HG02870 (cell line): ENCODE data around the gene C22orf15.
A peak's percentile ranks its signal among the peaks of the same experiment; 100 is the strongest.

ENCODE experiments used
- ATAC-seq: cut with Tn5 transposase; IDR thresholded peaks from one replicate; pipeline ENCODE4 v1.9.1; 2021; ENCODE audit warnings: mild to moderate bottlenecking, moderate library complexity; ENCODE audit not compliant: unreplicated experiment

C22orf15 gene

GRCh38 chr22:23786752-23787599, 24.2 kb downstream of the C22orf15 start, which contains the start of gene SMARCB1:
Gene SMARCB1 (plus strand): TSS chr22:23786966. CDS start chr22:23787170, 204 bp downstream.
- peak; percentile 71 for ATAC-seq

- ATAC-seq: no peak
These were observed 24.8 kb downstream of the C22orf15 start for GRCh38 chr22:23787600-23787896.

- no peak for ATAC-seq
These were observed 25.1 kb downstream of the C22orf15 start for GRCh38 chr22:23787910-23788309.

GRCh38 chr22:23789121-23789520, 26.3 kb downstream of the C22orf15 start:
- no peak for ATAC-seq

GRCh38 chr22:23789638-23790037, 26.8 kb downstream of the C22orf15 start:
- ATAC-seq: no peak

GRCh38 chr22:23790819-23791737, 28.3 kb downstream of the C22orf15 start:
- no peak for ATAC-seq

- ATAC-seq: no peak
These were observed 29.2 kb downstream of the C22orf15 start for GRCh38 chr22:23791738-23792645.

- no peak for ATAC-seq
These were observed 30.5 kb downstream of the C22orf15 start for GRCh38 chr22:23793326-23793725.

GRCh38 chr22:23796461-23796860, 33.7 kb downstream of the C22orf15 start:
- ATAC-seq: no peak

- no peak for ATAC-seq
These were observed 37.8 kb downstream of the C22orf15 start for GRCh38 chr22:23800297-23801237.

GRCh38 chr22:23801238-23801821, 38.5 kb downstream of the C22orf15 start:
- no peak for ATAC-seq

GRCh38 chr22:23801886-23802377, 39.1 kb downstream of the C22orf15 start:
- ATAC-seq: no peak

- ATAC-seq: no peak
These were observed 40.4 kb downstream of the C22orf15 start for GRCh38 chr22:23803001-23803819.

GRCh38 chr22:23804781-23805291, 42.0 kb downstream of the C22orf15 start:
- no peak for ATAC-seq

- no peak for ATAC-seq
These were observed 44.0 kb downstream of the C22orf15 start for GRCh38 chr22:23806837-23807236.

GRCh38 chr22:23812378-23812777, 49.6 kb downstream of the C22orf15 start:
- no peak for ATAC-seq
